Tibial nerve (tissue), 3 donors: ENCODE results near the gene LINGO1.

ENCODE experiments used
- POLR2A ChIP-seq, 2 donors: fragments of 450-650 bp; IDR thresholded peaks; one replicate each; pipeline ENCODE4 v1.6.1; 2017; ENCODE audit warnings: antibody characterized with exemption in 2 of 2, mild to moderate bottlenecking in 2 of 2, moderate library complexity in 2 of 2
- TF ChIP-seq, protein P1 (sequence below), 5 experiments: fragments of 200-600 bp in 3 of 5; fragments of 450-650 bp in 2 of 5; sonication (generic) in 3 of 5; IDR thresholded peaks; one replicate each; pipeline ENCODE4 v1.5.1; 2016 to 2019; ENCODE audit warnings: antibody characterized with exemption in 5 of 5, mild to moderate bottlenecking in 3 of 5, moderate library complexity in 2 of 5

DNA sequence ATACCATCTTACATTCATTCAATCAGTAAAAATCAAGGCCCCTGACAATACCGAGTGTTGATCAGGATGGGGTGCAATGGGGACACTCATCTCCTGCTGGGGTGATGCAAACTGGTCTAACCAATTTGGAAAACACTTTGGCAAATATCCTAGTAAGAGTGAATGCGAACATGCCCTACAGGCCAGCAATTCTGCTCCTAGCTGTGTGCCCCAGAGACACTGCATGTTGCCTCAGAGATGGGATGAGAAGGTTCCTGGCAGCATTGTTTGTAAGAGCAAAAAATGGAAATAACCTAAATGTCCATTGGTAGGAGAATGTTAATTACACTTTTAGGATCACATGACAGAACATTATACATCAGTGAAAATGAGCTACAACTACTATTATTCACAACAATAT is 4.7 kb downstream of the LINGO1 start:
- no peak for TF ChIP-seq POLR2A (IDR thresholded peaks at IDR 0.05)
- TF ChIP-seq, protein P1, sequence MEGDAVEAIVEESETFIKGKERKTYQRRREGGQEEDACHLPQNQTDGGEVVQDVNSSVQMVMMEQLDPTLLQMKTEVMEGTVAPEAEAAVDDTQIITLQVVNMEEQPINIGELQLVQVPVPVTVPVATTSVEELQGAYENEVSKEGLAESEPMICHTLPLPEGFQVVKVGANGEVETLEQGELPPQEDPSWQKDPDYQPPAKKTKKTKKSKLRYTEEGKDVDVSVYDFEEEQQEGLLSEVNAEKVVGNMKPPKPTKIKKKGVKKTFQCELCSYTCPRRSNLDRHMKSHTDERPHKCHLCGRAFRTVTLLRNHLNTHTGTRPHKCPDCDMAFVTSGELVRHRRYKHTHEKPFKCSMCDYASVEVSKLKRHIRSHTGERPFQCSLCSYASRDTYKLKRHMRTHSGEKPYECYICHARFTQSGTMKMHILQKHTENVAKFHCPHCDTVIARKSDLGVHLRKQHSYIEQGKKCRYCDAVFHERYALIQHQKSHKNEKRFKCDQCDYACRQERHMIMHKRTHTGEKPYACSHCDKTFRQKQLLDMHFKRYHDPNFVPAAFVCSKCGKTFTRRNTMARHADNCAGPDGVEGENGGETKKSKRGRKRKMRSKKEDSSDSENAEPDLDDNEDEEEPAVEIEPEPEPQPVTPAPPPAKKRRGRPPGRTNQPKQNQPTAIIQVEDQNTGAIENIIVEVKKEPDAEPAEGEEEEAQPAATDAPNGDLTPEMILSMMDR (IDR thresholded peaks at IDR 0.05): no peak
